Kidney (tissue), 22 donors: ENCODE results near the gene CCL19. TPM values are rescaled to one million over a fixed set of nuclear protein-coding genes. Genes with fewer than 3 reads are reported as not detected.
"Not testable (repeated sequence)": the region's sequence is repeated elsewhere in the genome, so short reads cannot be mapped to it uniquely, and the experiment has no call there.

Experiments
- DNase-seq, 5 donors: peaks; one replicate each; pipeline ENCODE4 v3.0.0-alpha.2; 2013 to 2020
- FAIRE-seq: peaks from 2 replicates; lab custom pipeline; 2012; peaks lifted over from hg19 to GRCh38; lab: Jason Lieb, UNC
- H3K27ac ChIP-seq, 2 donors: one replicate each; pipeline ENCODE4 v1.7.0; 2013; ENCODE audit warnings: low read depth in 2 of 2, low read length in 2 of 2, inconsistent platforms in 1 of 2
- H3K27me3 ChIP-seq: one replicate; pipeline ENCODE4 v1.7.1; 2013; ENCODE audit warnings: low read length, inconsistent platforms; ENCODE audit not compliant: control insufficient read depth, insufficient read depth
- H3K36me3 ChIP-seq, 3 donors: one replicate each; pipeline versions ENCODE4 v1.7.0 to v1.7.1; 2013; ENCODE audit warnings: low read length in 3 of 3, control low read depth in 1 of 3, inconsistent platforms in 1 of 3; ENCODE audit not compliant: insufficient read depth in 3 of 3, control insufficient read depth in 2 of 3
- H3K4me1 ChIP-seq, 3 donors: one replicate each; pipeline versions ENCODE4 v1.7.0 to v1.7.1; 2013; ENCODE audit warnings: low read length in 3 of 3, inconsistent platforms in 1 of 3, low read depth in 1 of 3; ENCODE audit not compliant: control insufficient read depth in 2 of 3, insufficient read depth in 2 of 3
- H3K4me3 ChIP-seq, 3 donors: one replicate each; pipeline versions ENCODE4 v1.7.0 to v1.8.1; 2013; ENCODE audit warnings: low read length in 3 of 3, control low read depth in 1 of 3, inconsistent platforms in 1 of 3
- H3K9ac ChIP-seq, 3 donors: one replicate each; pipeline versions ENCODE4 v1.7.0 to v1.7.1; 2013; ENCODE audit warnings: low read length in 3 of 3, control low read depth in 1 of 3, inconsistent platforms in 1 of 3
- H3K9me3 ChIP-seq, 3 donors: one replicate each; pipeline versions ENCODE4 v1.7.0 to v1.7.1; 2013; ENCODE audit warnings: low read length in 3 of 3, control low read depth in 1 of 3, inconsistent platforms in 1 of 3; ENCODE audit not compliant: control insufficient read depth in 2 of 3, insufficient read depth in 1 of 3
- intact Hi-C: fragments of 100-400 bp; cut with DNase I; formaldehyde crosslinking; loops from one replicate; pipeline ENCODE4 v1.11.1; 2022
- long read RNA-seq, 10 donors: library from polyadenylated mRNA in 1 of 10; unstranded in 1 of 10; transcript quantifications; one replicate each; pipeline ENCODE4 v2.0.0 and lab custom pipeline, GENCODE V29; 2021 to 2026
- polyA plus RNA-seq: library from polyadenylated mRNA; stranded (reverse); fragments of 350-450 nt; fragmentation: Illumina TruSeq; extraction: RNeasy Lipid Tissue Mini Kit (QIAGEN cat#74804); gene quantifications from one replicate; pipeline ENCODE4 v1.2.3, GENCODE V29; 2014; ENCODE audit warnings: low read depth, low replicate concordance; ENCODE audit not compliant: insufficient read depth
- total RNA-seq: library from RNA; stranded (reverse); fragmentation: NEBNext Ultra II Directional; extraction: Animal tissue kit (Norgen Biotek cat#: 25700); gene quantifications from one replicate; pipeline ENCODE4 v1.2.1, GENCODE V29; 2021
- TF ChIP-seq, protein P1 (sequence below): IDR thresholded peaks from 3 replicates; pipeline ENCODE4 v1.5.1; 2012; ENCODE audit warnings: mild to moderate bottlenecking, moderate library complexity, borderline replicate concordance; ENCODE audit not compliant: insufficient read depth; ENCODE audit errors: extremely low read depth
- donor health status: control.
- donor health status: control.
- donor health status: control.
- donor health status: control.
- donor health status: control.
- donor health status: DM: yes; HTN: yes; CAD: no.
- donor health status: Normal renal cell carcinoma (clear cell type).

The CCL19 gene
- total RNA-seq, result 60.8 TPM
- polyA plus RNA-seq, result 11.4 TPM
- long read RNA-seq, donor 1, result 0 reads
- long read RNA-seq, donor 2, result 0 reads
- long read RNA-seq, donor 3, result 0 reads
- long read RNA-seq, donor 4, result 0 reads
- long read RNA-seq, donor 5, result 0 reads
- long read RNA-seq, donor 6, result 0 reads
- long read RNA-seq, donor 7, transcript CCL19-201 (4 exons, 687 nt), result major isoform, 9 of 11 reads
- long read RNA-seq, donor 7, partial matches to known transcripts, result 0 of 11 reads
- long read RNA-seq, donor 7, other reads (novel, unspliced or antisense), result 2 of 11 reads
- long read RNA-seq, donor 8, result 0 reads
- long read RNA-seq, donor 9, result 0 reads
- long read RNA-seq, donor 10, result 0 reads

DNA sequence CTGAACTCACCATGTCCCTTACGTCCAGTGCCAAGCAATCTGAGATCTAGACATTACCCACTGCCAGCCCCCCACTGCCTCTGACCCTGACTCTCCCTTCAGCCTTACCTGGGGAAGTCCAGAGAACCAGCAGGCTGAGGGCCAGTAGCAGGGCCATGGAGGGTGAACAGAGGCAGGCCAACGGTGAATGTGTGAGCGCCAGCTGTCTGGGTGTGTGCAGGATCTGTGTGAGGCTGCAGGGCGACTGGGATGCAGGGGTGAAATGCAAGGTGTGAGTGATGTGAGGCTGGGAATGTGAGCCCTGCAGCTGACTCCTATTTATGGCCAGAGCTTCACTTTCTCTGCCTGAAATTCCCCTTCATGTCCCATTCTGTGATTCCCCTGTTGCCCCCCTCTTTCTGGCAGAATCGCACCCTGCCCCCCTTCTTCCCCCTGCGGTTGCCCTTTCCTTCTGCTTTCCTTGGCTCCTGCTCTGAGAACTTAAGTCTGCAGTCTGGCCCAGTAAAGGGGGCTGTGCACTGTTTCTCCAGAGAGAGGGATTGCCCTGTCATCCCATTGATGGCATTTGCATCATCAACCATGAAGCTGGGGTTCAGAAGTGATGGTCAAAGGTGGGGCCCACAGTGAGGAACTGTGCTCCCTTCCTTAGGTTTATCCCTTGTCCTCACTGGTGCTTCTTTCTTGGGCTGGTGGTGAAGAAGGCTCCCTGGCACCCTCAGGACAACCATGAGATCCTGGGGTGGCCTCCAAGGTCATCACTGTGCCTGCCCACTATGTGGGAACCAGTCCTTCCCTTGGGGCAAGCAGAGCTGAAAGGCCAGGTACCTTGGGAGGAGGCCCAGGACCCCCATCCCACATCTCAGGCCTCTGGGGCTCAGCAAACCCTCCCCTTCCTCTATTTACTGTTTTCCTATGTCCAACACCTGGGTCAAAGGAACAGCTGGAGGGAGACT is at the start of gene CCL19:
Gene CCL19, minus strand, starts transcription at position 294 of the 953 bp plus-strand sequence. Its CDS starts 137 bp downstream, at position 157.
- Histone ChIP-seq H3K36me3 (no peaks in the 10 kb centered on the region), H3K27ac (no peak within 1 kb of the TSS), H3K9ac (no peak within 1 kb of the TSS), H3K9me3 (no peaks in the 10 kb centered on the region), H3K4me1 (no peaks in the 10 kb centered on the region), H3K4me3 (no peak within 1 kb of the TSS), H3K27me3 (no peaks in the 10 kb centered on the region)
- DNase-seq (peak in 1 of 5 donors; percentile 19), FAIRE-seq (no peak)
- intact Hi-C loops, result no loop called here
- TF ChIP-seq, protein P1, sequence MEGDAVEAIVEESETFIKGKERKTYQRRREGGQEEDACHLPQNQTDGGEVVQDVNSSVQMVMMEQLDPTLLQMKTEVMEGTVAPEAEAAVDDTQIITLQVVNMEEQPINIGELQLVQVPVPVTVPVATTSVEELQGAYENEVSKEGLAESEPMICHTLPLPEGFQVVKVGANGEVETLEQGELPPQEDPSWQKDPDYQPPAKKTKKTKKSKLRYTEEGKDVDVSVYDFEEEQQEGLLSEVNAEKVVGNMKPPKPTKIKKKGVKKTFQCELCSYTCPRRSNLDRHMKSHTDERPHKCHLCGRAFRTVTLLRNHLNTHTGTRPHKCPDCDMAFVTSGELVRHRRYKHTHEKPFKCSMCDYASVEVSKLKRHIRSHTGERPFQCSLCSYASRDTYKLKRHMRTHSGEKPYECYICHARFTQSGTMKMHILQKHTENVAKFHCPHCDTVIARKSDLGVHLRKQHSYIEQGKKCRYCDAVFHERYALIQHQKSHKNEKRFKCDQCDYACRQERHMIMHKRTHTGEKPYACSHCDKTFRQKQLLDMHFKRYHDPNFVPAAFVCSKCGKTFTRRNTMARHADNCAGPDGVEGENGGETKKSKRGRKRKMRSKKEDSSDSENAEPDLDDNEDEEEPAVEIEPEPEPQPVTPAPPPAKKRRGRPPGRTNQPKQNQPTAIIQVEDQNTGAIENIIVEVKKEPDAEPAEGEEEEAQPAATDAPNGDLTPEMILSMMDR, result no peak

DNA sequence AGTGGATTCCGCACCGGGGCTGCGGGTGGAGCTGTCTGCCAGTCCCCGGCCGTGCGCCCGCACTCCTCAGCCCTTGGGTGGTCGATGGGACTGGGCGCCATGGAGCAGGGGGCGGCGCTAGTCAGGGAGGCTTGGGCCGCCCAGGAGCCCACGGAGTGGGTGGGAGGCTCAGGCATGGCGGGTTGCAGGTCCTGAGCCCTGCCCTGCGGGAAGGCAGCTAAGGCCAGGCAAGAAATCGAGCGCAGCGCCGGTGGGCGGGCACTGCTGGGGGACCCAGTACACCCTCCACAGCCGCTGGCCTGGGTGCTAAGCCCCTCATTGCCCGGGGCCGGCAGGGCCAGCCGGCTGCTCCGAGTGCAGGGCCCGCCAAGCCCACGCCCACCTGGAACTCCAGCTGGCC is 49.1 kb upstream of the CCL19 start:
- H3K27ac ChIP-seq, H3K4me3 ChIP-seq, H3K4me1 ChIP-seq, H3K9me3 ChIP-seq, H3K27me3 ChIP-seq, FAIRE-seq, H3K9ac ChIP-seq, intact Hi-C loops, DNase-seq, H3K36me3 ChIP-seq: not testable (repeated sequence)

DNA sequence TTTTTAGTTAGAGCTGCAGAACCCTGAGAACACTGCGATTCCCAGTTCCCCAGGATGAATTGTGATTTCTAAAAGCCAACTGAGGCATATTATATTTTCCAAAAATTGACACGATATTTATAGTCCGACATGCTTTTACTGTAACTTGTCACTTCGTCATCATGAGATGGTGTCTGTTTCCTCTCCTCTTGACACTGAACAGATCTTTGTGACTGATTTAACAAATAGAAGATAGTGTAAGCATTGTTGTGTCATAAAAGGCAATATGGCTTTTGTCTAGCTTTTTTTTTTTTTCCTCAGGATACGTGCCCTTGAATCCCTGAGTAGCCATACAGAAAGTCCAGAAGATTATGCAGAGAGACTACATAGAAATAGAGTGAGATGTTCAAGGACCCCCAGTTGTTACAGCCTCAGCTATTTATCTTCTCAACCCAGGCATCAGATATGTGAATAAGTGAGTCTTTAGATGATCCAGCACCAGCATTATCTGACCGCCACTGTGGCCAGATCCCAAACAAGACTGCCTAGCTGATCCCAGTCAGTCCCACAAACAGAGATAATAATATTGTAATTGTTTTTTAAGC is 46.7 kb upstream of the CCL19 start:
- Histone ChIP-seq H3K27ac (no peak overlapping the region), H3K36me3 (no peaks in the 10 kb centered on the region), H3K4me3 (no peak overlapping the region), H3K27me3 (no peaks in the 10 kb centered on the region), H3K9me3 (no peaks in the 10 kb centered on the region), H3K9ac (no peak overlapping the region), H3K4me1 (no peaks in the 10 kb centered on the region)
- DNase-seq (no peak), FAIRE-seq (no peak)
- TF ChIP-seq, protein P1, result no peak
- intact Hi-C loops, result no loop called here

DNA sequence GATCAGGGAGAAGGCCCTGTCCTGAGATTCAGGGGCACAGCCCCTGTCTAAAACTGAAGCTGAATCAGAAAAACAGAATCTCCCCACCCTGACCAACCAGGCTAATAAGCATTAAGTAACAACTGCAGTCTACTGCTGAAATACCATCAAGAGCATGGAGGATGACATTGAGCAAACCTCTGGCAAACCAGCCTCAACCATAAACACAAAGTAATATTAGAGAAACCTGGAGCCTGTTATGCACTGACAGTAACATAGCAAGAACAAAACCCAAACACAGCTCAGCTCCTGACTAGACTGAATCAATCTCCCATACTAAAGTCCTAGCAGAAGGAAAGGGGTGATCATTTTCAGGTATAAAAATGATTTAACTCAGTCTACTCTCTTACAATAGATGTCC is 43.6 kb upstream of the CCL19 start:
- Histone ChIP-seq H3K9me3 (no peaks in the 10 kb centered on the region), H3K9ac (no peak overlapping the region), H3K36me3 (no peaks in the 10 kb centered on the region), H3K27ac (no peak overlapping the region), H3K4me3 (no peak overlapping the region), H3K4me1 (no peaks in the 10 kb centered on the region), H3K27me3 (no peaks in the 10 kb centered on the region)
- DNase-seq, result no peak
- FAIRE-seq, result no peak
- TF ChIP-seq, protein P1, result no peak
- intact Hi-C loops, result no loop called here
